ENCODE measurements around the gene CA9. TPM values are rescaled to one million over a fixed set of nuclear protein-coding genes. Genes with fewer than 3 reads are reported as not detected.

The CA9 gene
- total RNA-seq, 1 experiment from 2014 or later: 73.8 TPM

DNA sequence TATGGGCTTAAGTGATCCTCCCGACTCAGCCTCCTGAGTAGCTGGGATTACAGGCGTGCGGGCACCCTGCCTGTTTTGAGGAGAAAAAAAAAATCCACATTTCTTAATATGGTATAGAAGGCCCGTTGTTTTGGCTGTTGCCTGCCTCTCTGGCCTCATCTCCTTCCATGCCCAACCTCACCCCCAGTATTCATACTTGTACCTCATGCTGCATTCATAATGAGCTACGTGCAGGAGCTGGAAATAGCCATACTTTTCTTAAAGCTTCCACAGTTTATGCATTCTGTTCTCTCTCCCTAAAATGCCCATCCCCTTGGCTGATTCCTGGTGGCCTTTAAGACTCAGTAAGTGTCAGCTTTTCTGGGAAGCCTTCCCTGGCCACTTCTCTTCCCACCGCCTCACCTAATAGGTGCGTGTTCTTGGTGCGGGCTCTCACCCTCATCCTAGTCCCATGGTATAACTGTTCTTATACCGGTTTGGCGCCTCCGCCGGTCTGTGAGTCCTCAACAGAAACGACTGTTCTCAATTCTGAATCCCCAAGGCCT lies 18.1 kb downstream of the CA9 start:
- no peak for DNase-seq (ENCODE audit: low read depth)

DNA sequence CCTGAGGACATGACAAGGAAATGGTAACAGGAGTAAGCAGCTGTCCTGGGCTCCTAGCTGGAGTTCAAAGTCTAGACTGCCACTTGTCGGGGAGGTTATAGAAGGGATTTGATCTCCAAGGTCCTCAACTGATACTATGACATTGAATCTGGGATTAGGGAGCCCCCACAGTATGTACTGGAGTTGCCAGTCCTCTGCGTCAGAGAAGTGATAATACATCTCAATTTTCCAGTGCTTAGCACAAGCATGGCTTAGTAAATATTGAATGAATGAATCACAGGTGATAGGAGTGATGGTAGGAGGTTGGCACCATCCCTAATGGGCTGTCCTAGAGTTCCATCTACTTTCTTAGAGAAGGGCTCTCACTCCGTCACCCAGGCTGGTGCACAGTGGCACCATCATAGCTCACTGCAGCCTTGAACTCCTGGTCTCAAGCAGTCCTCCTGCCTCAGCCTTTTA lies 22.2 kb downstream of the CA9 start:
- no peak for DNase-seq (ENCODE audit: low read depth)

DNA sequence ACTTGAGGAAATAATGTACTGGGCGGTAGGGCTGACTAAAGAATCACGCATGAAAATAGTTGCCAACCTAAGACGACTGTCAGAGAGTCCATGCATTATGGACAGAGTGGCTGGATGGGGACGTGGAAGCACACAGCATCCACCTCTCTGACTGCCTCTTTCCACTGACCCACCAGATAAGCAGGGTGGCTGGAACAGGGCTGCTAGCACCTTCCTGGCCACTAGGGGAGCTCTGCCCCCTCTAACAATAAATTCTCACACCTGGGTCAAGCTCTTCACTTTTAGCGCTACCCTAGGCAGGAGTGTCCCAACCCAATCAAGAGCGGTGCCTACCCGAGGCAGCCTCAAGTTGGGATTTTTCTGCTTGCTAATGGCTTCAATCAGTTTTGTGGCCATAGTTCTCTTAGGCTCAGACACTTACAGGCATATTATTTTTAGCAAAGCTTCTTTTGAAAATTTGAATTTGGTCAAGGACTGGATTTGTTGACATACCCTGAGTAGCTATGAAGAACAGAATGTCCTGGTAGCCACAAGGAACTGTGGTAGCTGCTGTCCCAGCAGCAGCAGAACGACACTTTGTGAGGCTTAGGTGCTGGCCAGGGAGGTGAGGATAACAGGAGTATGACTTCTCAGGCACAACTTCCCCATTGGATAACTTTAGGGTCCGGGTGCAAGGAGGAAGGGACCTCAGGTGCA lies 22.9 kb downstream of the CA9 start:
- peak; percentile 46 for DNase-seq (ENCODE audit: low read depth)

DNA sequence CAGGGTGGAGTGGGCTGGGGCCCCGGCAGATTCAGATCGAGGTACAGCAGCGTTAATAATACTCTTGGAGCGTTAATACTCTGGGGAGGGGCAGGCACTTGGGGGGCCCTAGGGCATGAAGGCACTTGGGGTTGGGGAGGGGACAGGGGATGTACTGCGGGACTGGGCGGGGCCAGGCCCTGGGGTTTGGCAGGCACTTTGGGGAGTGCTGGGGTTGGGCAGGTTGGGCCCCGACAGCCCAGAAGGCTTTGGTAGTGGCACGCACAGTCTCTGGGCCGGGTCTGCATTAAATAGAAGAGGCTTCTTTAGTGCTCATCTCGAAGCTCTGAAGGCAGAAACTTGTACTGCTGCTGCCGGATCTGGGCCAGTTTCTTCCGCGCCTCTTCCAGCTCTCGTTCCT lies 23.8 kb downstream of the CA9 start:
- no peak for DNase-seq (ENCODE audit: low read depth)

- DNase-seq (ENCODE audit: low read depth): no peak
These were observed 24.5 kb downstream of the CA9 start for GRCh38 chr9:35698231-35698630.

GRCh38 chr9:35700031-35700430 lies 26.3 kb downstream of the CA9 start:
- no peak for DNase-seq (ENCODE audit: low read depth)

- DNase-seq (ENCODE audit: low read depth): no peak
These were observed 27.2 kb downstream of the CA9 start for GRCh38 chr9:35700942-35701341.

DNA sequence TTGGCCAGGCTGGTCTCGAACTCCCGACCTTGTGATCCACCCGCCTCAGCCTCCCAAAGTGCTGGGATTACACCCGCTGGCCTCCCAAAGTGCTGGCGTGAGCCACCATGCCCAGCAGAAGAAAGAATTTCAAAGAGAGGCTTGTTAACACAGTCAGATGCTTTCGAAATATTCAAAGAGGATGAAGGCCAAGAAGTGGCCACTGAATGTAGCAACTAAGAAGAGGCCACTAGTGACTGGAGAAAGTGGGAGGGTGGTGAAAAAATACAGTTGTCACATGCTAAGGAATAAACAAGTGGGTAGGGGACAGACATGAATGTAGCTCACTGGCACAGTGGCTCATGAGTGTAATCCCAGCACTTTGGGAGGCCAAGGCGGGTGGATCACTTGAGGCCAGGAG lies 29.0 kb downstream of the CA9 start:
- no peak for DNase-seq (ENCODE audit: low read depth)

DNA sequence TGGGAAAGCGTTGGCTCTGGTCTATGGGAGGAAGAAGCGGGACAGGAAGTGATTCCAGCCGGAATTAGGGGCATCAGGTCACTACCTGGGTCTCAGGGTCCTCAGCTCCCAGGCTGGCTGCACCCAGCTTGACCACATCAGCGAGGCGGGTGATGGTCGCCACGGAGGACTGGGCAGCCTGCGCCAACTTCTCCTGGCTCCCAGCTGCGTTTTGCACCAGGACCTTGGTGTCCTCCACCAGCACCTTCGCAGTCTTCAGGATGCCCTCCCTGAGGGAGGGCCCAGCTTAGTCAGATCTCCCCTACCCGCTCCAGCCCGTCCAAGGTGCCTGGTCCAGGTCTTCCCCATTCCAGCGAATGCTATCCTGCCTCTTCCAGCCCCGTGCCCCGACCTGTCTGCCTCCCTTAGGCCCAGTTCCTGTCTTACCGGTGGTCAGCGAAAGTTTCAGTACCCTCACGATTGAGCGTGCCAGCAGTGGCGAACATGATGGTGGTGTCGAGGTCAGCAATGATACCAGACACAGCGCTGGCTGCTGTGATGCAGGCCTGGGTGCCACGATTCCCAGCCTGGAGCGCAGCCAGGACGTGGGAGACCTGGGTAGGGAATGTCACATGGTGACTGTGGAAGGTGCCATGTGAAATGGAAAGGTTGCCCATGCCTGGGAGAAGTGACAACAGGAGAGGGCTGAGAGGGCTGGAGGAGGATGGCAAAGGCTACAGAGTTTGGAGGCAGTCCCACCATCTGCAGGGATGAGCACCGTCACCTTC lies 30.4 kb downstream of the CA9 start:
- DNase-seq (ENCODE audit: low read depth): no peak

GRCh38 chr9:35705372-35705771 lies 31.6 kb downstream of the CA9 start:
- no peak for DNase-seq (ENCODE audit: low read depth)

- no peak for DNase-seq (ENCODE audit: low read depth)
These were observed 32.2 kb downstream of the CA9 start for GRCh38 chr9:35705836-35706430.

GRCh38 chr9:35706951-35707350 lies 33.2 kb downstream of the CA9 start:
- no peak for DNase-seq (ENCODE audit: low read depth)

- DNase-seq (ENCODE audit: low read depth): no peak
These were observed 34.4 kb downstream of the CA9 start for GRCh38 chr9:35708146-35708545.

DNA sequence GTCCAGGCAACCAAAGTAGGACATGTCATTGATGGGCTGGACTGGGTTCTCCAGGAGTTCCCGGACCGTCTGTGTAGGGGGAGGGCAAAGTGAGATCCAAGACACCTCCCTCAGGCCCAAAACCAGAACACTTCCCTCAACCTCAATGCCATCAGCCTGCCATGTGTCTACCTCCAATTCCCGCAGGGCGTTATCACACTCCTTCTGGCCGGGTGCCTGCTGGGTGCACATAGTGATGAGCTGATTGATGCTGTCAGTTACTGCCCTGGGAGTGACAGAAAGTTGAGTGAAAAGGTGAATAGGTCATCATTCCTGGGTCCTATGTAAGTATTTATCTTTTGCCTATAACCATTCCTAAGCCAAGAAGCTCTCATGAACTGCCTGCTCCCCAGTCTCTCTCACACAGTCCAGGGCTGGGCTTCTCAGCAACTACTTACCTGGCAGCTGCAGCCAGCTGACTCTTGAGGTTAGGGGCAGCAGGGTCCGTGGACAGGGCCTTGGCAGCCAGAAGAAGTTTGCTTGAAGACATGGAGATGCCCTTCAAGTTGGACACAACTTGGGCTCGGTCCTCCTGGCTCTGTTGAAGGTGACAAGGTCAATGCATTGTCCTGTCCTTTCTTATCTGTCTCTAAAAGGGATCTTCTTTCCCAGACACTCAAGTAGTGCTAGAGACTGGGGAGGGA lies 37.2 kb downstream of the CA9 start:
- no peak for DNase-seq (ENCODE audit: low read depth)

DNA sequence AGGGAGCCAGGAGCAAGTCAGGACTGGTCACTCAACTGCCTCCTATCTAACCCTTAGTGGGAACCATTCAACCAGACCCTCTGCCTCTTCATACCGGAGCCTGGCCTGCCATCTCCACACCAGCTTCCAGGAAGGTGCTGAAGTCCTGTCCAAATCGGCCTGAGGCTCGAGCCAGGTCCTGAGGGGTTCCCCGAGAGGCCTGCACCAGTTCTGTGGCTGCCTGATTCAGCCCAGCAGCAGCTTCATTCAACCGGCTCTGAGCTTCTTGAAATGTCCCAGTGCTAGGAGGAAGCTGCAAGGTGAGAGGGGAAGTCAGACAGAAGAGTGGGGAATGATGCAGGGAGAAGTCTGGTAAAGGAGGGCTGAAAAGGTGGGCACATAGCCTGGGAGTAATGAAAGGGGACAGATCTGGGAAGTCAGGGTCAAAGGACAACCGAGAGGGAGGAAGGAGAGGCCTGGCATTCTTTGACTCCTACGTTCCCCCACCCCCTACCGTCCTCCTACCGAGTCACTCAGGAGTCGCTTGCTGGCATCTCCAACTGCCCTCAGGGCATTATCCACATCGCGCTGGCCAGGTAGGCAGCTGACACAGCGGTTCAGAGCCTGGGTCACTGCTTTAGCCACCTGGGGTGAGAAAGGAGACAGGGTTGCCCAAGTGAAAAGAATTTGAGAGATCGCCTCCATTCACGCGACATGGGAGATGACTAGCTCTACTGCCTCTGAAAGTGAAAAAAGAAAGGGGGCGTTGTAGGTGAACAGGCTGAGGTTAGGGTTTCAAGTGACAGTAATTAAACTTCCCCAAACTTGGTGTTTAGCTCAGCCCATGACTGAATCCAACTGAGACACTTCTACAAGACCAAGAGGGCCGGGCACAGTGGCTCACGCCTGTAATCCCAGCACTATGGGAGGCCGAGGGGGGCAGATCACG lies 38.0 kb downstream of the CA9 start:
- no peak for DNase-seq (ENCODE audit: low read depth)

DNA sequence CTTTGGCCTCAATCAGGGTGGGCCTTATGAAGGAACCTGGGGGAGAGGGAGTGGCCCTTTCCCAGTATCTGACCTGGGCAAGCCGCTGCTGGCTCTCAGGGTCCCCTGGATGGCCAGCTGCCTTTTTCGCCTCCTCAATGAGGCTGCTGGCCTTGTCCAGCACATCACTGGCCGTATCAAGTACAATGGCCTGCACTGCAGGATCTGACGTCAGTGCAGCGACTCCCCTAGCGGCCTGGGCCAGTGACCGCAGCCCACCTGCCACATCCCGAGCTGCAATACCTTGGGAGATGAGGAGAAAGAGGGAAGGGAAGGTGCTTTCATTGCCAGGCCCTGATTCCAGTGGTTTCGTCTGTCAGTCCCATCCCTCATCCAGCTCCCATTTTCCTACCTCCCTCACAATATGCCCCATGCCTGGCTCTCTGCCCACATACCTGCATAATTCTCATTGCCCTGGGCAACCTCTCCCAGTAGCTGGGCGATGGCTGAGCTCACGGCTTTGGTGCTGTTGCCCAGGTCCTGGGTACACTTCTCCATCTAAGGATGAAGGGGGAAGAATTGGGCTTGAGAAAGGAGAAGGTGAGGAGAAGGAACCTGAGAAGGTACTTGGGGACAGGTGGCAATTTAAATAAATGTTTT lies 39.2 kb downstream of the CA9 start:
- no peak for DNase-seq (ENCODE audit: low read depth)

DNA sequence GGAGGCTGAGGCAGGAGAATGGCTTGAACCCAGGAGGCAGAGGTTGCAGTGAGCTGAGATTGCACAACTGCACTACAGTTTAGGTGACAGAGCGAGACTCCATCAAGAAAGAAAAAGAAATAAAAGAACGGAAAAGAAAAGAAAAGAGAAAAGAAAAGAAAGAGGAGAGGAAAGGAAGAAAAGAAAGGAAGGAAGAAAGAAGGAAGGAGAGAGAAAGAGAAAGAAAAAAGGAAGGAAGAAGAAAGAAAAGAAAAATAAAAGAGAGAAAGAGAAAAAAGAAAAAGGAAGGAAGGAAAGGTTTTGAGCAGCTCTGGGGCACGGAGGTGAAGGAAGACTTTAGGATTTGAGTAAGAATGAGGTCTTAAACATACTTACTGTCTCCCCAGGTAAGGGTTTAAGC lies 39.9 kb downstream of the CA9 start:
- DNase-seq (ENCODE audit: low read depth): no peak

DNA sequence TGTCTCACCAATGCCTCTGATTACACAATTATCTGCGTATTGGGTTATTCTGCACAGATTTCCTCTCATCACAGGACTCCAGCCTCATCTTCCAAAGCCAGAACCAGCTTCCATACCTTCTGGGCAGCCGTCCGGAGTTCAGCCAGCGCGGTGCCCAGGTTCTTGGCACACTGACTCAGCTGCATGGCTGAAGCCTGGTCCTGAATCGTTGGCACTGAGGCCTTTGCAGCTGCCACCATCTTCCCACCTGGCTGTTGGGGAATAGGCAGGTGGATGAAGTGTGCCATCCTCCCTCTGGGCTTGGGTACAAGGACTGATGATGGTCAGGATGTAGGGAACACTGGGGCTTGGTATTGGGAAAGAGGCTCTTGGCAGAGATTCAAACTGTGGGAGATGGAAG lies 40.4 kb downstream of the CA9 start:
- no peak for DNase-seq (ENCODE audit: low read depth)

DNA sequence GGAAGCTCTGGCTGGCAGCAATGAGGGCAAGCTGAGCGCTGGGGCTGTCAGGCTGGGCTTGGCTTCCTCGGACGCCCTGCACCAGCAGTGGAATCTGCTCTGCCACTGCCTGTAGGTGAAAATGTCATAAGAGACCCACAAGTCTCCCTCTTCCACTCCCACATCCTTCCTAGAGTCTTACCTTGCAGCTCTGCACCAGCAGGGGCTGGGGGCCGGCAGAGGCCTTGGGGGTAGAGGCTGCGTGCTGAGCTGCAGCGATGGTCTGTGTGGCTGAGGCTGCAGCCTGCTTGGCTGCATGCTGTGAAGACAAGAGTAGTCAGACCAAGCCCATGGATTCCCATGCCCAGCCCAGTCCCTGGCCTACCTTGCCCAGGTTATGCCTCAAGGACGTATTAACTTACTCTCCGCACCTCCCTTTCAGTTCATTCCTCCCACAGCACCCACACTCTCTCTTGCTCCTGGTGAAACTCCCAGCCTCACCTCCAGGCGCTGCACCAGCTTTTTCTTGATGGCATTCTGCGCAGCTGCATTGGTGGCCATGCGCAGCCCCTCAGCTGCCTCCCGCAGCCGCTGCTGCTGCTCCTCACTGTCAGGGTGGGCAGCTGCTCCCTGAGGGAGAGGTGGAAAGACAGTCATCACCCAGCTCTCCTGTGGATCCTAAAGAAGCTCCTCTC lies 41.0 kb downstream of the CA9 start:
- DNase-seq (ENCODE audit: low read depth): no peak

DNA sequence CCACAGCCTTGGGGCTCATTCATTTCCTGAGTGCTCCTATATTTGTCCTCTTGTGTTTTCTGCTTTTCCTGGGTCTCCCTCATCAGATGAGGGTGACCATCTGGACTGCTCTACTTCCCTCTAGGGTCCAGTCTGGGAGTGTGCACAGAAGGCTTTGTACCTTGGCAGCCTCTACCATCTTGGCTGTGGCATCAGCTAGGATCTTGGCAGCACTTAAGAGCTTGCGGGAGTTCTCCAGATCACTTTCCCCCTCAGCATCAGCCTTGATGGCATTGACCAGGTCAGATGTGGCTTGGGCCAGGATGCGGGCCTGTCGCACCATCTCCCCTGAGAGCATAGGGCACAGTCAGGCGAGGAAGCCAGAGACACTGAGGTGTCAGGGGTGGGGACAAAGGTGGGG lies 42.5 kb downstream of the CA9 start:
- peak; percentile 30 for DNase-seq (ENCODE audit: low read depth)
